Muscle layer of colon (tissue), 2 donors: ENCODE results near the gene ITPRIPL2.
A peak's percentile ranks its signal among the peaks of the same experiment; 100 is the strongest.

Experiments used
- H3K27ac ChIP-seq: one replicate; pipeline ENCODE4 v1.7.0; 2013; ENCODE audit warnings: low read depth, mild to moderate bottlenecking, low read length, moderate library complexity
- H3K27me3 ChIP-seq, 2 donors: one replicate each; pipeline ENCODE4 v1.7.0; 2013; ENCODE audit warnings: low read length in 2 of 2, mild to moderate bottlenecking in 2 of 2; ENCODE audit not compliant: insufficient read depth in 2 of 2, control insufficient read depth in 1 of 2
- H3K36me3 ChIP-seq: one replicate; pipeline ENCODE4 v1.7.0; 2013; ENCODE audit warnings: mild to moderate bottlenecking, low read length; ENCODE audit not compliant: insufficient read depth
- H3K4me1 ChIP-seq: one replicate; pipeline ENCODE4 v1.7.0; 2013; ENCODE audit warnings: mild to moderate bottlenecking, low read length; ENCODE audit not compliant: insufficient read depth
- H3K4me3 ChIP-seq, 2 donors: one replicate each; pipeline ENCODE4 v1.7.0; 2013; ENCODE audit warnings: low read length in 2 of 2, low read depth in 1 of 2, mild to moderate bottlenecking in 1 of 2, moderate library complexity in 1 of 2
- H3K9ac ChIP-seq: one replicate; pipeline ENCODE4 v1.7.0; 2013; ENCODE audit warnings: low read length
- H3K9me3 ChIP-seq: one replicate; pipeline ENCODE4 v1.7.0; 2013; ENCODE audit warnings: mild to moderate bottlenecking, low read length
- donor health status: abdominal sarcoma.
- donor health status: Adenocarcinoma of cecum.

Gene ITPRIPL2

DNA sequence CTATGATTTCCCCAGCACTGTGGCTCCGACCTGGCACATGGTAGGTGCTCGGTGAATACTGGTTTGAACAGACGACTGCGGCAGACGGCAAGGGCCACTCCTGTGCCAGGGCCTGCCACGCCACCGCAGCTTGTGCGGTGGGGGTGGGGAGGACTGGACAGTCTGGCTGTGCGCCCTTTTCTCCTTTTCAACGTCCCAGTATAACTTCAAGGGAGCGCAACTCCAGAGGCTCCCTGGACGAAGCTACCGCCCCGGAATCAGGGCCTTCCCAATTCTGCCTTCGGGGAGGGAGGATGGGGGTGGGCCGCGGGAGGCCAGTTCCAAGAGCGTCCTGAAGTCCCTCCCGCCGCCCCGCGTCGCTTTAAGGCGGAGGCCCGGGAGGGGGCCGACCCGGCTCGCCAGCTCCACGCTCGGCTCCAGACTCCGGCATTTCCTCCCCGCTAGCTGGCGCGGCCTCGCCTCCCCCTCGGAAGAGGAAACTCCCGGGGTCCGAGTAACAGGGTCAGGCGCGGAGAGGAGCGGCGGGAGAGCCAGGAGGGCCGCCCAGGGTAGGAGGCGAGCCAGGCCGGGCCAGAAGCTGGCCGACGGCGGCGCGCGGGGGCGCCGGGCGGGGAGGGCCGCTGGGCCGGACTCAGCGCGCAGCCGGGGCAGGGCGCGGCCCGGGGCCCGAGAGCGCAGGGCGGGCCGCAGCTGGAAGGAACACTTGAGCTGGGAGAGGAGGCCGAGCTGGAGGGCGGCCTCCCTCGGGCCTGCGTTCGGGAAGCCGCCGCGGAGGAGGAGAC is at the start of gene ITPRIPL2:
ITPRIPL2 (plus strand) TSS at position 388 of the 782 bp plus-strand sequence. CDS start 498 bp downstream, outside the sequence.
- H3K4me1 ChIP-seq, result peaks cover 31% of the 10 kb centered on the region
- no peaks in the 10 kb centered on the region for H3K27me3 ChIP-seq
- H3K9me3 ChIP-seq, result no peaks in the 10 kb centered on the region
- peak within 1 kb of the TSS; percentile 89 for H3K27ac ChIP-seq
- H3K9ac ChIP-seq, result peak within 1 kb of the TSS; percentile 57
- peaks cover 13% of the 10 kb centered on the region for H3K36me3 ChIP-seq
- H3K4me3 ChIP-seq, result peak within 1 kb of the TSS; percentile 74 to 88

DNA sequence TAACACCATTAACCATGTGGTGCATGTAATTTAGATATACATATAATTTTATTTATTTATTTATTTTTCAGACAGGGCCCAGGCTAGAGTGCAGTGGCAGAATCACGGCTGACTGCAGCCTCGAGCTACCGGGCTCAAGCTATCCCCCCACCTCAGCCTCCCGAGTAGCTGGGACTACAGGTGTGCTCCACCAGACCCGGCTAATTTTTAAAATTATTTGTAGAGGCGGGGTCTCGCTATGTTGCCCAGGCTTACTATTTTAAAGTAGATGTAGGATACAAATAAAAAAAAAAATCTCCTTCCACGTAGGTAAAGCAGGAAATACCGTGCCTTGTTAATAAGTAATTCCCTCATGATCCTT is 46.8 kb upstream of the ITPRIPL2 start:
- Histone ChIP-seq H3K9me3 (no peaks in the 10 kb centered on the region), H3K27ac (peak overlapping the region; percentile 100), H3K4me1 (peaks cover 10% of the 10 kb centered on the region), H3K9ac (no peak overlapping the region), H3K4me3 (peak overlapping the region in 1 of 2 donors; percentile 71), H3K36me3 (peaks cover 10% of the 10 kb centered on the region), H3K27me3 (no peaks in the 10 kb centered on the region)

- Histone ChIP-seq H3K4me3 (peak within 1 kb of the TSS; percentile 71 to 94), H3K9ac (peak within 1 kb of the TSS; percentile 69), H3K27me3 (no peaks in the 10 kb centered on the region), H3K9me3 (no peaks in the 10 kb centered on the region), H3K4me1 (peaks cover 10% of the 10 kb centered on the region), H3K36me3 (peaks cover 16% of the 10 kb centered on the region), H3K27ac (peak within 1 kb of the TSS; percentile 100)
Observed at GRCh38 chr16:19067349-19068236, 46.2 kb upstream of the ITPRIPL2 start, which contains the start of gene COQ7. COQ7 (plus strand) TSS chr16:19067614; CDS start chr16:19067665, 51 bp downstream.

DNA sequence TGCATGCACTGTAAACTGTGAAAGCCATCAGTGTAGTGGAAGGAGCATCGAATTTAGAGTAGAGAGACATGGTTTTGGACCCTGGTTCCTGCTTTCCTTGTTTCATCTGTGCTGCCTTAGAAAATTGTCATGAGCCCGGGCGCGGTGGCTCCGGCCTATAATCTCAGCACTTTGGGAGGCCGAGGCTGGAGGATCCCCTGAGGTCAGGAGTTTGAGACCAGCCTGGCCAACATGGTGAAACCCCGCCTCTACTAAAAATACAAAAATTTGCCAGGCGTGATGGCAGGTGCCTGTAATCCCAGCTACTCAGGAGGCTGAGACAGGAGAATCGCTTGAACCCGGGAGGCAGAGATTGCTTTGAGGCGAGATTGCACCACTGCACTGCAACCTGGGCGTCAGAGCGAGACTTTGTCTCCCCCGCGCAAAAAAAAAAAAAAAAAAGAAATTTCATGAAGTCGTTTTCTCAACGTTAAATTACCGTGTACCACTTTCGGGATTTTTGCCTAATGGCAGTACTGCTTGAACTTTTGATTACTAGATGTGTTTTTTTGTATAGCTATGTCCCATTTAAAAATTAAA is 45.4 kb upstream of the ITPRIPL2 start:
- peak overlapping the region; percentile 100 for H3K27ac ChIP-seq
- peaks cover 10% of the 10 kb centered on the region for H3K4me1 ChIP-seq
- H3K4me3 ChIP-seq, result peak overlapping the region; percentile 71 to 94
- peak overlapping the region; percentile 69 for H3K9ac ChIP-seq
- no peaks in the 10 kb centered on the region for H3K27me3 ChIP-seq
- H3K36me3 ChIP-seq, result peaks cover 20% of the 10 kb centered on the region
- H3K9me3 ChIP-seq, result no peaks in the 10 kb centered on the region

DNA sequence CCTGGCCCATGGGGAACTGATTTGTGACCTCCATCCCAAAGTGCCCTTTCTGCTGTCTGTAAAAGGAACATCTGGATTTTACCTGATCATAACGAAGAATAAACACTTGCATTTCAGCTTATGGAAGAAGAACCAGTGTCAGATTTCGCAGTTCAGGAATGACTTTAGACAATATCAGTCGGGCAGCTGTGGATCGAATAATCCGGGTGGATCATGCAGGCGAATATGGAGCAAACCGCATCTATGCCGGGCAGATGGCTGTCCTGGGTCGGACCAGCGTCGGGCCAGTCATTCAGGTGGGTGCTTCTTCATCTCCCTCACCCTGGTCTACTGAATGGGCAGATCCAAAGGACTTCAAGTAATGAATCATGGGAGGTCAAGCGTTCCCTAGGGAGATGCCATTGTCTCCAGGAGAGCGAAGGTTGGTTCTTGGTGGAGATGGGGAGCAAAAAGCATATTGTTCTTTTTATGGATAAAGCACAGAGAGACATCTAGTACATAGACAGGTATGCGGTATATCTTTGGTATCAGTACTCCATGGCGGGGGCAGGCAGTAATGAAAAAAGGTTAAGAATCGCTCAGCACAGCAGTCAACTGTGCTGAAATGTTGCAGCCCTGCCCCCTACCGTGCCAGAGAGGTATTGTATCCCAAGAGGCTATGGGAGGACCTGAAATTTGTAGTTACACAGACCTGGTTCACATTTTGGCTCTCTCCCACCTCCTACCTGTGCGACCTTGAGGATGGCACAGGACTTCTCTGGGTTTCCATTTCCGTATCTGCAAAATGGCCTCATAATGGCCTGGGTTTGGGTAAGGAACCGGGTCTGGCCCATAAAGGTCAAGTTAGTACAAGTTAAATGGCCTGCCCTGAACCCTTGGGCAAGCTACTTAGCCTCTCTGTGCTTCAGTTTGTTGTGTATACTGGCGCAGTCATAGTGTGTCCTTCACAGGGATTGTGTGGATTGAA is 41.7 kb upstream of the ITPRIPL2 start:
- no peak overlapping the region for H3K4me3 ChIP-seq
- H3K27ac ChIP-seq, result no peak overlapping the region
- peaks cover 39% of the 10 kb centered on the region for H3K36me3 ChIP-seq
- no peak overlapping the region for H3K9ac ChIP-seq
- no peaks in the 10 kb centered on the region for H3K27me3 ChIP-seq
- H3K4me1 ChIP-seq, result peaks cover 13% of the 10 kb centered on the region
- no peaks in the 10 kb centered on the region for H3K9me3 ChIP-seq

DNA sequence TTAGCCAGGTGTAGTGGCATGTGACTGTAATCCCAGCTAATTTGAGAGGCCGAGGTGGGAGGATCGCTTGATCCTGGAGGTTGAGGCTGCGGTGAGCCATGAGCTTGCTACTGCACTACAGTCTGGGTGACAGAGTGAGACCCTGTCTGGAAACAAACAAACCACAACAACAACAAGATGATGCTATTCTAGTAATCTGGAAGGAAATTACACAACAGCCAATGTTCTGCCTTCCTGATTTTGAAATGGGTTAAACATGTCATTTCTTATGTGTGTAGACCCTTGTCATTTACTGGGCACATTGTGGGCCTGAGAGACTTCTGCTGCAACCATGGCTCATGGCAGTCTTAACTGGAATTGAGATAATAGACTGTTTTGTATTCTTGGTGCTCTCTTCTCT is 40.4 kb upstream of the ITPRIPL2 start:
- Histone ChIP-seq H3K9ac (no peak overlapping the region), H3K4me1 (peaks cover 13% of the 10 kb centered on the region), H3K36me3 (peaks cover 46% of the 10 kb centered on the region), H3K4me3 (no peak overlapping the region), H3K27ac (no peak overlapping the region), H3K27me3 (no peaks in the 10 kb centered on the region), H3K9me3 (no peaks in the 10 kb centered on the region)

DNA sequence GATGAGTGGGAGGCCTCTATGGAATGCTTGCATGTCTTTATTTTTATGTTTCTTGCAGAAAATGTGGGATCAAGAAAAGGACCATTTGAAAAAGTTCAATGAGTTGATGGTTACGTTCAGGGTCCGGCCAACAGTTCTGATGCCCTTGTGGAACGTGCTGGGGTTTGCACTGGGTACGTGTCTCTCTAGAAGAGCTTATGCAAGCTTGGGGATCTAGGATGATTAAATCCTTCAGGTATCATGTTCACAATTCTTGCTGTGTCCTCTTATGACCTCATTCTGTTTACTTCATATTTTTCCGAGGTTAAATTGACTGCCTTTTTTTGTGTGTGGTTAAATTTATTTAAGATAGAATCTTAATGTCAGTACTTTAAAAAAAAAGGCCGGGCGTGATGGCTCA is 39.9 kb upstream of the ITPRIPL2 start:
- no peaks in the 10 kb centered on the region for H3K9me3 ChIP-seq
- no peak overlapping the region for H3K27ac ChIP-seq
- no peak overlapping the region for H3K9ac ChIP-seq
- H3K4me3 ChIP-seq, result no peak overlapping the region
- H3K27me3 ChIP-seq, result no peaks in the 10 kb centered on the region
- peaks cover 8% of the 10 kb centered on the region for H3K4me1 ChIP-seq
- peaks cover 51% of the 10 kb centered on the region for H3K36me3 ChIP-seq

- Histone ChIP-seq H3K36me3 (peaks cover 60% of the 10 kb centered on the region), H3K27me3 (no peaks in the 10 kb centered on the region), H3K27ac (no peak overlapping the region), H3K9me3 (no peaks in the 10 kb centered on the region), H3K4me1 (peaks cover 5% of the 10 kb centered on the region), H3K9ac (no peak overlapping the region), H3K4me3 (no peak overlapping the region)
Observed at GRCh38 chr16:19075511-19075910, 38.3 kb upstream of the ITPRIPL2 start.

- Histone ChIP-seq H3K9ac (no peak overlapping the region), H3K27me3 (no peaks in the 10 kb centered on the region), H3K36me3 (peaks cover 42% of the 10 kb centered on the region), H3K9me3 (no peaks in the 10 kb centered on the region), H3K27ac (no peak overlapping the region), H3K4me1 (peaks cover 5% of the 10 kb centered on the region), H3K4me3 (no peak overlapping the region)
Observed at GRCh38 chr16:19077879-19078278, 35.9 kb upstream of the ITPRIPL2 start.

DNA sequence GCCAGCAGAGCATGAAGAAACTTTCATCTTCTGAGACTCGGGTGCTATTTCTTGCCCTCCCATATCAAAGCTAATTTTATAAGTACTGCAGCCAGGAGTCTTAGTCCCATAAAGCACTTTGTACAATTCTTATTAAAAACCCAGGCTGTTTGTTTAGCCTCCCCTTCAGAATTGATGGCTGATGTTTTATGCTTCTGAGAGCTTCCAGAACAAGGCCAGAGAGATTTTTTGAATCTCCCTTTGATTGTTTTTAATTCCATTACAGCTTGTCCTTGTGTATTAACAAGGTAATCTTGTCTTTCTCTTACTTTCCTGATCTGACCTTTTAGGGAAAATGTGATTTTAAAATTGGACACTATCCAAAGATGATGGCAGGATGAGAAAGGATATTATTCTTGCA is 30.1 kb upstream of the ITPRIPL2 start:
- Histone ChIP-seq H3K27ac (no peak overlapping the region), H3K36me3 (peaks cover 11% of the 10 kb centered on the region), H3K4me1 (peaks cover 16% of the 10 kb centered on the region), H3K4me3 (no peak overlapping the region), H3K9me3 (no peaks in the 10 kb centered on the region), H3K27me3 (no peaks in the 10 kb centered on the region), H3K9ac (no peak overlapping the region)
